Neural cell (in vitro differentiated cells): Measurements from ENCODE around the gene SRRD.

Experiments
- CTCF ChIP-seq: fragments of 450-650 bp; IDR thresholded peaks from 2 replicates; pipeline ENCODE4 v1.5.1; 2014; ENCODE audit warnings: antibody characterized with exemption, mild to moderate bottlenecking, moderate library complexity; ENCODE audit not compliant: poor library complexity, severe bottlenecking
- EP300 ChIP-seq: fragments of 450-650 bp; conservative IDR thresholded peaks from 2 replicates; pipeline ENCODE4 v1.6.1; 2014; ENCODE audit warnings: antibody characterized with exemption, mild to moderate bottlenecking, moderate library complexity; ENCODE audit not compliant: poor library complexity, severe bottlenecking
- EZH2 ChIP-seq: fragments of 200-600, 300-800 bp; shearing (Covaris generic), sonication (generic); IDR thresholded peaks from 2 replicates; pipeline ENCODE4 v1.6.1; 2014; ENCODE audit warnings: antibody characterized with exemption, low read length, borderline replicate concordance, mild to moderate bottlenecking; ENCODE audit not compliant: insufficient read depth, poor library complexity, severe bottlenecking
- MXI1 ChIP-seq: fragments of 450-650 bp; conservative IDR thresholded peaks from 2 replicates; pipeline ENCODE4 v1.6.1; 2014; ENCODE audit warnings: antibody characterized with exemption, mild to moderate bottlenecking; ENCODE audit not compliant: poor library complexity, severe bottlenecking
- POLR2AphosphoS5 ChIP-seq: IDR thresholded peaks from 2 replicates; pipeline ENCODE4 v1.6.1; 2012
- RAD21 ChIP-seq: fragments of 450-650 bp; conservative IDR thresholded peaks from 2 replicates; pipeline ENCODE4 v1.6.1; 2014; ENCODE audit warnings: antibody characterized with exemption, mild to moderate bottlenecking, moderate library complexity
- REST ChIP-seq: IDR thresholded peaks from 2 replicates; pipeline ENCODE4 v1.6.1; 2012; ENCODE audit warnings: borderline replicate concordance
- SMC3 ChIP-seq: fragments of 450-650 bp; conservative IDR thresholded peaks from 2 replicates; pipeline ENCODE4 v1.6.1; 2014; ENCODE audit warnings: antibody characterized with exemption, mild to moderate bottlenecking, moderate library complexity; ENCODE audit not compliant: poor library complexity
- TAF1 ChIP-seq: IDR thresholded peaks from 2 replicates; pipeline ENCODE4 v1.6.1; 2012; ENCODE audit warnings: low read depth

- TF ChIP-seq CTCF (peak; percentile 28), POLR2AphosphoS5 (peak; percentile 98), REST (peak; percentile 52), RAD21 (peak; percentile 57), EP300 (peak; percentile 76), EZH2 (no peak), MXI1 (peak; percentile 91), SMC3 (peak; percentile 53), TAF1 (peak; percentile 91)
Measured at GRCh38 chr22:26483439-26484359, at the start of gene SRRD, which contains the start of gene HPS4.
